ENCODE data around the gene GNAI3. TPM values are rescaled to one million over a fixed set of nuclear protein-coding genes. Genes with fewer than 3 reads are reported as not detected.
A peak's percentile ranks its signal among the peaks of the same experiment; 100 is the strongest.

GNAI3 gene
- total RNA-seq, 1 experiment from 2014 or later: 10.0 TPM

DNA sequence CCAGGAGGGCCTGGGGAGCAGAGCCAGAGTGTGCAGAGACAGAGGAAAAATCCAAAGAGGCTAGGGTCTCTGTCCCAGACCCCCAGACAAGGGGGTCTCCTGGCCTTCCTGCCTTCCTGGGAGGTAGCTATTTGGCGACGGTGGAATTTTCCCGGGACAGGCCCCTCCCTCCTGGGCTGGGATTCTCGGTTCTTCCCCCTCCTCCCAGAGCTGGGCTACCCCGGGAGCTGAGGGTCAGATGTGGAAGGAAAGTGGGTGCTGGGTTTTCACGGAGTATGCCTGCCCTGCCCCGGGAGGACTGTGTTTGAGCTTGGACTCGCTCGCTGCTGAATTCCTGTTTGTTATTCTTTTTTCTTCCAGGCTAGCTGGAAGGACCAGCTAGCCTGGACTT is 72.0 kb downstream of the GNAI3 start:
- Histone ChIP-seq H3K4me1 (replicated peaks; ENCODE audit: insufficient read depth) (peaks cover 42% of the 10 kb centered on the region), H3K4me2 (peak overlapping the region; percentile 95), H3K9me2 (ENCODE audit: insufficient read depth) (no peaks in the 10 kb centered on the region), H3K9me3 (ENCODE audit: insufficient read depth, low read depth) (no peaks in the 10 kb centered on the region), H3K79me2 (ENCODE audit: low read depth) (peaks cover 63% of the 10 kb centered on the region), H3K27ac (peak overlapping the region; percentile 49), H3F3A (ENCODE audit: insufficient read depth, low read depth) (peaks cover 44% of the 10 kb centered on the region), H3K36me3 (ENCODE audit: low read depth) (no peaks in the 10 kb centered on the region), H4K20me1 (ENCODE audit: insufficient read depth) (peaks cover 32% of the 10 kb centered on the region), H3K27me3 (ENCODE audit: insufficient read depth, low read depth) (no peaks in the 10 kb centered on the region), H2AFZ (peak overlapping the region; percentile 97), H3K4me3 (peak overlapping the region; percentile 78)
- DNase-seq: peak; percentile 45 to 47
- intact Hi-C loops (cut with micrococcal nuclease; ENCODE audit: unreplicated experiment): loop anchor here (5.0 kb wide), 1 partner anchor 73 kb away; the partner anchor contains the start of gene GNAI3
- CTCF ChIA-PET: interaction anchor here (1.5 kb wide), 1 partner anchor 72 kb away, joined by 3 read pairs; the partner anchor contains the start of gene GNAI3
- no TSS peak for BruUV-seq (replicated peaks)
- POLR2A ChIA-PET (ENCODE audit: unreplicated experiment): interaction anchor here (0.6 to 0.9 kb wide), 2 partner anchors 45 to 72 kb away, joined by 4 to 5 read pairs; partner anchors contain the start of gene GNAI3
- TF ChIP-seq CTCF (conservative IDR thresholded peaks at IDR 0.05) (no peak), EZH2 (IDR thresholded peaks at IDR 0.05; ENCODE audit: low read depth) (no peak)

GRCh38 chr1:109620841-109621286 is 72.4 kb downstream of the GNAI3 start:
- no TSS peak for BruUV-seq (replicated peaks)
- Histone ChIP-seq H3K79me2 (ENCODE audit: low read depth) (peaks cover 63% of the 10 kb centered on the region), H3K36me3 (ENCODE audit: low read depth) (no peaks in the 10 kb centered on the region), H3K4me1 (replicated peaks; ENCODE audit: insufficient read depth) (peaks cover 42% of the 10 kb centered on the region), H3F3A (ENCODE audit: insufficient read depth, low read depth) (peaks cover 43% of the 10 kb centered on the region), H3K27me3 (ENCODE audit: insufficient read depth, low read depth) (no peaks in the 10 kb centered on the region), H3K4me2 (peak overlapping the region; percentile 95), H3K4me3 (peak overlapping the region; percentile 78), H3K27ac (peak overlapping the region; percentile 49), H3K9me2 (ENCODE audit: insufficient read depth) (no peaks in the 10 kb centered on the region), H4K20me1 (ENCODE audit: insufficient read depth) (peaks cover 34% of the 10 kb centered on the region), H2AFZ (peak overlapping the region; percentile 97), H3K9me3 (ENCODE audit: insufficient read depth, low read depth) (no peaks in the 10 kb centered on the region)
- TF ChIP-seq CTCF (conservative IDR thresholded peaks at IDR 0.05): no peak
- no peak for TF ChIP-seq EZH2 (IDR thresholded peaks at IDR 0.05; ENCODE audit: low read depth)
- intact Hi-C loops (cut with micrococcal nuclease; ENCODE audit: unreplicated experiment): loop anchor here (5.0 kb wide), 1 partner anchor 74 kb away; the partner anchor contains the start of gene GNAI3
- ChIA-PET CTCF (interaction anchor here (1.5 kb wide), 1 partner anchor 72 kb away, joined by 3 read pairs; the partner anchor contains the start of gene GNAI3), POLR2A (ENCODE audit: unreplicated experiment) (interaction anchor here (0.6 to 0.9 kb wide), 2 partner anchors 45 to 73 kb away, joined by 4 to 5 read pairs; partner anchors contain the start of gene GNAI3)
- peak; percentile 83 to 84 for DNase-seq

GRCh38 chr1:109621379-109622136 is 73.1 kb downstream of the GNAI3 start:
- Histone ChIP-seq H3K9me2 (ENCODE audit: insufficient read depth) (no peaks in the 10 kb centered on the region), H3K4me2 (peak overlapping the region; percentile 95), H3K79me2 (ENCODE audit: low read depth) (peaks cover 63% of the 10 kb centered on the region), H4K20me1 (ENCODE audit: insufficient read depth) (peaks cover 34% of the 10 kb centered on the region), H3K36me3 (ENCODE audit: low read depth) (0 out of 2 replicates have a peak, but pooled peaks cover 4% of the 10 kb centered on the region), H3K4me3 (peak overlapping the region; percentile 78), H3F3A (ENCODE audit: insufficient read depth, low read depth) (peaks cover 36% of the 10 kb centered on the region), H3K27me3 (ENCODE audit: insufficient read depth, low read depth) (no peaks in the 10 kb centered on the region), H3K4me1 (replicated peaks; ENCODE audit: insufficient read depth) (peaks cover 39% of the 10 kb centered on the region), H3K27ac (no peak overlapping the region), H2AFZ (no peak overlapping the region), H3K9me3 (ENCODE audit: insufficient read depth, low read depth) (no peaks in the 10 kb centered on the region)
- intact Hi-C loops (cut with micrococcal nuclease; ENCODE audit: unreplicated experiment): loop anchor here (5.0 kb wide), 1 partner anchor 74 kb away; the partner anchor contains the start of gene GNAI3
- ChIA-PET POLR2A (ENCODE audit: unreplicated experiment) (no interaction called here), CTCF (no interaction called here)
- TF ChIP-seq EZH2 (IDR thresholded peaks at IDR 0.05; ENCODE audit: low read depth) (no peak), CTCF (conservative IDR thresholded peaks at IDR 0.05) (no peak)
- BruUV-seq (replicated peaks): no TSS peak
- DNase-seq: peak in 1 of 2 experiments; percentile 32

Data from PC-9 (cell line).